ENCODE measurements around the gene HOXC9.
A peak's percentile ranks its signal among the peaks of the same experiment; 100 is the strongest.

The HOXC9 gene

GRCh38 chr12:53956251-53956887, 43.6 kb upstream of the HOXC9 start:
- in situ Hi-C loops (cut with HindIII; ENCODE audit: low sequenced_read_pairs) = no loop called here

GRCh38 chr12:53956914-53957536, 42.9 kb upstream of the HOXC9 start:
- TF ChIP-seq CTCF (IDR thresholded peaks at IDR 0.05; ENCODE audit: low read depth, low read length) = no peak
- no peak overlapping the region for H3K4me3 ChIP-seq (ENCODE audit: low read depth, low read length)
- in situ Hi-C loops (cut with HindIII; ENCODE audit: low sequenced_read_pairs) = no loop called here
- DNase-seq (ENCODE audit: low read depth, low spot score) = no peak

More at GRCh38 chr12:53956251-53956887, 43.6 kb upstream of the HOXC9 start:
- TF ChIP-seq CTCF (IDR thresholded peaks at IDR 0.05; ENCODE audit: low read depth, low read length) = no peak
- no peak overlapping the region for H3K4me3 ChIP-seq (ENCODE audit: low read depth, low read length)
- no peak for DNase-seq (ENCODE audit: low read depth, low spot score)

- no peak overlapping the region for H3K4me3 ChIP-seq (ENCODE audit: low read depth, low read length)
- no peak for DNase-seq (ENCODE audit: low read depth, low spot score)
- no peak for TF ChIP-seq CTCF (IDR thresholded peaks at IDR 0.05; ENCODE audit: low read depth, low read length)
- in situ Hi-C loops (cut with HindIII; ENCODE audit: low sequenced_read_pairs) = no loop called here
Observed at GRCh38 chr12:53958128-53958527, 41.8 kb upstream of the HOXC9 start.

- in situ Hi-C loops (cut with HindIII; ENCODE audit: low sequenced_read_pairs) = no loop called here
- no peak overlapping the region for H3K4me3 ChIP-seq (ENCODE audit: low read depth, low read length)
- no peak for DNase-seq (ENCODE audit: low read depth, low spot score)
- no peak for TF ChIP-seq CTCF (IDR thresholded peaks at IDR 0.05; ENCODE audit: low read depth, low read length)
Observed at GRCh38 chr12:53959314-53959713, 40.6 kb upstream of the HOXC9 start.

GRCh38 chr12:53960187-53961024, 39.6 kb upstream of the HOXC9 start:
- TF ChIP-seq CTCF (IDR thresholded peaks at IDR 0.05; ENCODE audit: low read depth, low read length) = no peak
- in situ Hi-C loops (cut with HindIII; ENCODE audit: low sequenced_read_pairs) = no loop called here
- no peak overlapping the region for H3K4me3 ChIP-seq (ENCODE audit: low read depth, low read length)
- DNase-seq (ENCODE audit: low read depth, low spot score) = no peak

- peak; percentile 10 for TF ChIP-seq CTCF (IDR thresholded peaks at IDR 0.05; ENCODE audit: low read depth, low read length)
- in situ Hi-C loops (cut with HindIII; ENCODE audit: low sequenced_read_pairs) = no loop called here
- DNase-seq (ENCODE audit: low read depth, low spot score) = no peak
- H3K4me3 ChIP-seq (ENCODE audit: low read depth, low read length) = no peak overlapping the region
Observed at GRCh38 chr12:53961025-53961761, 38.8 kb upstream of the HOXC9 start.
